ACHN (cell line): Measurements from ENCODE around the gene FOSB.
"Not testable (repeated sequence)": the region's sequence is repeated elsewhere in the genome, so short reads cannot be mapped to it uniquely, and the experiment has no call there.

Source experiments
- DNase-seq: peaks from one replicate; pipeline ENCODE4 v3.0.0-alpha.2; 2015
- in situ Hi-C: cut with HindIII; loops from 2 replicates; pipeline ENCODE4 v1.10.0; 2017; ENCODE audit warnings: low sequenced_read_pairs, low pct_ligation_motif_present, low pct_unique_long_range_greater_than_20kb

The FOSB gene

DNA sequence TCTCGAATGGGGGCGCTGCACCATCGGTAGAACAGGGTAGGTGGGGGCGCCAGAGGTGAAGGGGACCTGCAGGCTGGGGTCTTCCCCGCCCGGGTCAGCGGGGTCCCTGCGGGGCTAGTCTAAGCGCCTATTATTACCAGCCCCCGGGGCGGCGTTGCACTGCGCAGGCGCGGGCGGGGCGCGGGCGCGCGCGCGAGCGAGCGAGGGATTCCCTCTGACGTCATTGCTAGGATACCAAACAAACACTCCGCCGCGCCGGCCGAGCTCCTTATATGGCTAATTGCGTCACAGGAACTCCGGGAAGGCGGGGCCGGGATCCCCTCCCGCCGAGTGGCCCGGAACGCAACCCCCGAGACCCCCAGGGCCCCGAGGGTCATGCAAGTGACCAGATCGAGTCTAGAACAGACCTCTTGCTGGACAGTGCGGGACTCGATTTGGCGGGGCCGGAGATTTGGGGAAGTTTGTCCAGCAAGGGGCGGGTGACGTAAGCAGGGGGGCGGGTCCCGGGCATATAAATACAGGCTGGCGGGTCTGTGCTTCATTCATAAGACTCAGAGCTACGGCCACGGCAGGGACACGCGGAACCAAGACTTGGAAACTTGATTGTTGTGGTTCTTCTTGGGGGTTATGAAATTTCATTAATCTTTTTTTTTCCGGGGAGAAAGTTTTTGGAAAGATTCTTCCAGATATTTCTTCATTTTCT is at the start of gene FOSB:
Gene FOSB (plus strand): TSS at position 541 of the 703 bp plus-strand sequence. CDS start 591 bp downstream, outside the sequence.
- in situ Hi-C loops = no loop called here
- peak; percentile 91 for DNase-seq

DNA sequence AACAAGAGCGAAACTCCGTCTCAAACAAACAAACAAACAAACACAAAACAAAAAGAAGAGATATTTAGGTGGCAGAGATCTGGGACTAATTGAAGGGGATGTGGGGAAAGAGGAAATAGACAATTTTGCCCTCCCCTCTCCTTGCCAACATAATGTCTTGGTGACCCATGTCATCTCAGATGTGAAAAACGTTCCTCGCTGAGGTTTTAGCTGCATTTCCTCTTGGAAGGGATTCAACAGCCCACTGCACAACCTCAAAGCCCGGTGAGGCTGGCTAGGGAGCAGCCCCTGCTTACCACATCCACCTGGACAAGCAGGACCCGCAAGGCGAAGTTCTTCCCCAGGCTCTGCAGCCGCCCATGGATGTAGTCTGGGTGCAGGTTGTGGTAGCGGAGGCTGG is 49.0 kb upstream of the FOSB start:
- DNase-seq = no peak
- in situ Hi-C loops = no loop called here

DNA sequence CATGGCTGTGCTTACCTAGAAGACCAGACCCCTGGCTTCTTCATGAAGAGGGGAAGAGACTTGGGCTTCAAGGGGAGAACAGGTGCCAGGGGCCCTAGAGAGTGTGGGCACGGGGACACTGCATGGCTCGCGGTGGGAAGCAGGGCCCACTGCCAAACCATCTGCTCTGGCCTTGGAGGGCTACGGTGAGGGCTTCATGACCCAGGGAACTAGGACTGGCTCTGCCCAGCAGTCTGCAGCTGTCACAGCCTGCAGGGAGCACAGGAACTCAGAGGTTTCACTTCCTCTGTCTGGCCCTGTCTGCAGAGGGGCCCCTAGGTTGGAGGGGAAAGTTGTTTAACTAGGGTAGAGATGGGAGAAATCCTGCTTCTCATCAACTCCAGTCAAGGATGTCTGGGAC is 48.4 kb upstream of the FOSB start:
- no peak for DNase-seq
- in situ Hi-C loops = no loop called here

DNA sequence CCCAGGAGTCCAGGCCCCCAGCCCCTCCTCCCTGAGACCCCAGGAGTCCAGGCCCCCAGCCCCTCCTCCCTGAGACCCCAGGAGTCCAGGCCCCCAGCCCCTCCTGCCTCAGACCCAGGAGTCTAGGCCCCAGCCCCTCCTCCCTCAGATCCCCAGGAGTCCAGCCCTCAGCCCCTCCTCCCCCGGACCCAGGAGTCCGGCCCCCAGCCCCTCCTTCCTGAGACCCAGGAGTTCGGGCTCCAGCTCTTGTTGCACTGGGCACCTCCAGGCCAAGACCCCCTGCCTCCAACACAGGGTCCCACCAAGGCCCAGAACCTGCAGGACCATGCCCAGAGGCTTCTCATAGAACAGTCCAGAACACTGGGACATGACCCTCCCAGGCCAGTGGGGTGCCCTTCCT is 47.9 kb upstream of the FOSB start:
- in situ Hi-C loops = no loop called here

DNA sequence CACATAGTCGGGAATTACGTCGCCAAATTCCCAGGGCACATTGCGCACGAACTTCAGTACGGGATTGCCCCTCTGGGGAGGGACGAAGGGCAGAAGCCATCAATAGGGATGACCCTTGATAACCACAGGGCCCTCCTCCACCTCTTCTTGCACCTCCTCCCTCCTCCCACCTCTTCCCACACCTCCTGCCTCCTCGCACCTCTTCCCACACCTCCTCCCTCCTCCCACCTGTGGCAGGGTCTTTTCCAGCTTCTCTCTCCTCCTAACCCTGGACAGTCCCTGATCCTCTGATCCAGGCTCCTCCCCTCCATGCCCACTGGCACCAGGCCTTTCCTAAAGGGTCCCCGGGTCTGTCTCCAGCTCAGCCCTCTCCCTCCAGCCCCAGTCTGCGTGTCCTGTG is 47.4 kb upstream of the FOSB start:
- no peak for DNase-seq
- in situ Hi-C loops = no loop called here

More for the DNA sequence above, 47.9 kb upstream of the FOSB start:
- no peak for DNase-seq

DNA sequence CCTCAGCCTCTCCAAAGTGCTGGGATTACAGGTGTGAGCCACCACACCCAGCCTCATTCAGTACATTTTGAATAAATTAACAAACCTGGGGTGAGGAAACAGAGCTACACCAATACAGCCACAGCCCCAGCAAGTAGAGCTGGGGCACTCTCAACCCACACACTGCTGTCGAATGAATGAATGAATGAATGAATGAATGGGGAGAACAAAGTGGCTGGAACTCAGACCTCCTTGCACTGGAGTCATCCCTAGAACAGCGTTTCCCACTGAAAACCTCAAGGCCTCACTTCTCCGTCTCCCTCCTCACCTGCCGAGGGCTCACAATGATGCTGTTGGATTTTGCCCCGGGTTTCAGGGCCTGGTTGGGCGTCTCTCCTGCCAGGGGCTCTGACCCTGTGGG is 46.9 kb upstream of the FOSB start:
- in situ Hi-C loops = no loop called here
- no peak for DNase-seq

DNA sequence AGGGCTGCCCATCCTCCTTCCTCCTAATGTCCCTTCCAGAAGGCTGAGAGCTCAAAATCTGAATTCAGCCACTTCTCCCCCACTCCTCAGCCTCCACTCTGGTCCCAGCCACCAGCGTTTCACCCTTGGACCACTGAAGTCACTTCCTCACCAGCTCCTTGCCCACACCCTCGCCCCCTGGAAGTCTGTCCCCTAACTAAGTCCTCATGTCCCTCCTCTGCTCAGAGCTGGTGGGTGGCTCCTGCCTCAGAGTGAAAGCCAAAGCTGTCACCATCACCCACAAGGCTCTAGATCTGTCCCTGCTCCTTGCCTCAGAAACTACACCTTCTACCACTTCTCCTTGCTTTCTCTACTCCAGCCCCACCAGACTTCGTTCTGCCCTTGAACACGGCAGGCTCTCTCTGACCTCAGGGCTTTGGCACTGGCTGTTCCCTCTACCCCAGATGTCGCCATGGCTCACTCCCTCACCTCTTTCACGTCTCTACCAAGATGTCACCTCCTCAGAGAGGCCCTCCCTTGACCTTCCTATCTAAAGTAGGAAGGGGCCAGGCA is 45.8 kb upstream of the FOSB start:
- in situ Hi-C loops = no loop called here
- DNase-seq = no peak

DNA sequence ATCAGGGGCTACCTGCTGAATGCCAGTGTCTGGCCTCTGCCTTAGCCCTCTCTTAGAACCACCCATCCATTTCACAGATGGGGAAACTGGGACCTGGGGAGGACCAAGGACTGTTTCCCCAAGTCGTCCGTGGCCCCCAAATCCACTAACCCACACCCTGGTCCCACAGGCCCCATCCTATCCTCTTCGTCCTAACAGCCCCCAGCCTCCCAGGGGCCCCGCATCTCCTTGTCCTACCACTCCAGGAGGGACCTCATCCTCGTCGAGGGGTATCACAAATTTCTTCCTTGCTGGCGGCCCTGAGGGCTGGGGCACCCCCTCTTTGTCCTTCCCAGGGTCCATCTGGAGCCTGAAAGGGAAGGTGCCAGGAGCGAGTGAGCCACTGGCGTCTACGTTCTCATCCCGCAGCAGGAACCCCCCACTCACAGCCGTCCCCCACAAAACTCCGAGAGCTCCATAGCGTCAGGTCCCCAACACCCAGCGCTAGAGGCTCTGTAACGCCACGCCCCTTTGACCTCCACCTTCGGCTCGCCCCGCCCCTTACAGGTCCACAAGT is 44.7 kb upstream of the FOSB start:
- DNase-seq = no peak
- in situ Hi-C loops = no loop called here

DNA sequence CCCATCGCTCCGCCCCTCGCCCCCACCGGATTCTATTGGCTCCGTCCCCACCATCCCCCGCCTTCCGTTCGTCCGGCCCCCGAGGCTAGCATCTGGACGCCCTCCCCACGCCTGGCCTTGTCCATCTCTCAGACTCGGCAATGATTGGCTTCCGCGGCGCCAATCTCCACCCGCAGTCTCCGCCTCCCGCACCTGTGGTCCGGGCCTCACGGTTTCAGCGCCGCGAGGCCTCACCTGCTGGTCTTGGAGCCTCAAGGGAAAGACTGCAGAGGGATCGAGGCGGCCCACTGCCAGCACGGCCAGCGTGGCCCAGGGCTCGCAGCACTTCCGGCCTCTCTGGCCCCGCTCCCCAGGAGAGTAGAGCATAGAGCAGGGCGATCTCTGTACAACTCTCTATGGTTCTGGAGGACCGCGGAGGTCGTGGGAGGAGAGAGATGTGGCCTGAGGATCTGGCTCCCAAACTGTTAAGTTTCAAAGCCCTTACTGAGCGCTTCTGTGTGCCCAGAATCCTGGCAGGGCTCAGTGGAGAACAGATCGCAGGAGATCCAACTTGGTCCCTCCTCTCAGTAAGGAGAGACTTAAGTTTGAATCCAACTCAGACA is 44.1 kb upstream of the FOSB start, which contains the start of gene ERCC1:
Gene ERCC1 (minus strand): TSS at position 329 of the 602 bp plus-strand sequence. CDS start 543 bp downstream, outside the sequence.
- in situ Hi-C loops = no loop called here
- peak; percentile 93 for DNase-seq

DNA sequence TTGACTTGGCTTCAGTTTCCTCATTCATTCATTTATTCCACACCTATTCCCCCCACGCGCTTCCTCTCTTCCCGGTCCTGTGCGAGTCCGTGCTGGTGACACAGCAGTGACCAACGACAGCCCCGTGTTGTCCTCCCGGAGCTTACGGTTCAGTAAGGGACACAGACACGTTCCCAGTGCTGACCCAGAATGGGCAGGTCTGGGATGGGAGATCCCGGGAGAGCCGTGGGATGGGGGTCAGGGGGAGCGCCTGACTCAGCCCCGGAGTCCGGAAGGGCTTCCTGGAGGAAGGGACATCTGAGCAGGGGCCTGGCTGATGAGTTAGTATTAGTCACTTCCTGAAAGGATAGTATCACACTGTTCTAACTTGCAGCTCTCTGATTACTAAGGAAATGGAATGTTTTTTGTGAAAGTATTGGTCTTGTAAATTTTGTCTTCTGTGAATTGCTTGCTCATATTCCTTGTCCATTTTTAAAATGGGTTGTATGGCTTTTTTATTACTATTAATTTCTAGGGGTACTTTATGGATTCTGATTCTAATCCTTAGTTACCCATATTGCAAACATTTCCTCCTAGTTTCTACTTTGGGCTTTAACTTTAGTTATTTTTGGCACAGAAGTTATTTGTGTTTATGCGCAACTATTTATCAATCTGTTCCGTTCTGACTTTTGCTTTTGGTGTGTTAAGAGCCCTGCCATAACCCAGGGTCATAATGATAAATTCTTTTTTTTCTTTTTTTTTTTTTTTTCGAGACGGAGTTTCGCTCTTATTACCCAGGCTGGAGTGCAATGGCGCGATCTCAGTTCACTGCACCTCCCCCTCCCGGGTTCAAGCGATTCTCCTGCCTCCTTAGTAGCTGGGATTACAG is 43.4 kb upstream of the FOSB start:
- DNase-seq = peak; percentile 91
- in situ Hi-C loops = no loop called here

DNA sequence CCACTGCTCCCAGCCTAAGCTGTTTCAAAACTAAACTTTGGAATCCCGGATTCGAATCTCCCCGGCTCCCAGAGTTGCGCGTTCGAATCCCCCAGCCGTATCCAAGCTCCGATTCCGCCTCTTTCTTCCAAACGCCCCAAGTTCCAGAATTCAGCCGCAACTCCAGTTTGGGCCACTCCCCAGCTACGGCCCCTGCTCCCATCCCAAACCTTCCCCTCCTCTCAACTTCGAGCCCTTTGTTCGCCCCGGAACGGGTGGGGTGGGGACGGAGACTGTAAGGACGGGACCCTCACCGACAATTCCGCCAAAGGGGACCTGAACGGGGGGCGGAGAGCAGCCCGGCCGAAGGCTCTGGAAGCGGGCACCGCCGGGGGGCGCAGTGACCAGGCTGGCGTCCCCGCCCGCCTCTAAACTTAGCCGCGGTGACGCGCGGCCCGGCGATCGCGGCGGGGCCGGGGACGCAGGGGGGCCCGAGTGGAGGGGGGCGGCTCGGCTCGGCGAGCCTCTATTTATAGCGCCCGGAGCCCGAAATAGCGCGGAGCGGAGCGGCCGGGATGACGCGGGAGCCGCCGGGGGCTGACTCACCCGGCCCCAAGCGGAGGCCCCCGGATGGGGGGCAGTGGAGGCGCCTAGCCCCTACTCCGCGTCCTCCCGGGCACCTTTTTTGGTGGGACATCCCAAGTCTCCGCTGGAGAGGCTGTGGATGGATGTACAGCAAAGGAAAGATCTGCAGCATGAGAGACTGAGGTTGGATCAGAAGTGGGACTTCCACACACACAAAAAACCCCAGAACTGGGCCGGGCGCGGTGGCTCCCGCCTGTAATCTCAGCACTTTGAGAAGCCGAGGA is 39.2 kb upstream of the FOSB start:
- DNase-seq = peak; percentile 44
- in situ Hi-C loops = no loop called here

DNA sequence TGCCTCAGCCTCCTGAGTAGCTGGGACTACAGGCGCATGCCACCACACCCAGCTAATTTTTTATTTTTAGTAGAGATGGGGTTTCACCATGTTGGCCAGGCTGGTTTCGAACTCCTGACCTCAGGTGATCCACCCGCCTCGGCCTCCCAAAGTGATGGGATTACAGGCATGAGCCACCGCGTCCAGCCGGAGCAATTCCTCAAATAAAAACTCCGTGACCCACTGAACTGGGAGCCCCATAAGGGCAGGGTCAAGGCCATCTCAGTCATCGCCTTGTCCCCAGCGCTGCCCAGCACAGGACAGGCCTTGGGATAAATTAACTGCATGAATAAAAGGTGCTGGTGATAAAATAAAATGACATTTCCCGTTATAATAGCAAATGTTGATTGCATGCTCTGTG is 37.9 kb upstream of the FOSB start:
- in situ Hi-C loops, DNase-seq: not testable (repeated sequence)

DNA sequence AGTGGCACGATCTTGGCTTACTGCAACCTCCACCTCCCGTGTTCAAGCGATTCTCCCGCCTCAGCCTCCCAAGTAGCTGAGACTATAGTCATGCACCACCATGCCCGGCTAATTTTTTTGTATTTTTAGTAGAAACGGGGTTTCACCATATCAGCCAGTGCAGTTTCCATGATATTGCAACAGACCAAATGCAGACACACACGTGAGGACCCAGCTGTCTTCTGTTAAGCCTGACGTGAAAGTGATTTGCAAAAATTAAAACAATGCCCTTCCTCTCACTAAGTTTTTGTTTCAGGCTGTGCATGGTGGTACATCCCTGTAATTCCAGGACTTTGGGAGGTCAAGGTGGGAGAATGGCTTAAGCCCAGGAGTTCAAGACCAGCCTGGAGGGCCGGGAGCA is 36.8 kb upstream of the FOSB start:
- DNase-seq, in situ Hi-C loops: not testable (repeated sequence)

DNA sequence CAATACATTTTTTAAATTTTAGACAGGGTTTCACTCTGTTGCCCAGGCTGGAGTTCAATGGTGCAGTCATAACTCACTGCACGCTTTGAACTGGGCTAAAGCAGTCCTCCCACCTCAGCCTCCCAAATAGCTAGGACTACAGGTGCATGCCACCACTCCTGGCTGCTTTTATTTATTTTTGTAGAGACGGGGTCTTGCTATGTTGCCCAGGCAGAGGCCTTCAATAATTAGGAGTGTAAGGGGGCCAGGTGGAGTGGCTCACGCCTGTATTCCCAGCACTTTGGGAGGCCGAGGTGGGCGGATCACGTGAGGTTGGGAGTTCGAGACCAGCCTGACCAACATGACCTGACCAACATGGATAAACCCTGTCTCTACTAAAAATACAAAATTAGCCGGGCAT is 35.3 kb upstream of the FOSB start:
- in situ Hi-C loops = not testable (repeated sequence)

DNA sequence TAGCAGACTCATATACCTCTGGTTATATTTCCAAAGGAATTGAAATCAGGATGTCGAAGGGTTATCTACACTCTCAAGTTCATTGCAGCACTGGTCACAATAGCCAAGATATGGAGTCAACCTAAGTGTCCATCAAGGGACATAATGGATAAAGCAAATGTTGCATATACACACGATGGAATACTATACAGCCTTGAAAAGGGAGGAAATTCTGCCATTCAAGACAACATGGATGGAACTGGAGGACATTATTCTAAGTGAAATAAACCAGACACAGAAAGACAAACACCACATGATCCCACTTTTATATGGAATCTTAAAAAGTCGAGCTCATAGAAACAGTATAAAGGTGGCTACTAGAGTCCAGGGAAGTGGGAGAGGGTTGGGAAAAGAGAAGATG is 30.5 kb upstream of the FOSB start:
- no peak for DNase-seq
- in situ Hi-C loops = no loop called here

More for the DNA sequence above, 35.3 kb upstream of the FOSB start:
- not testable (repeated sequence) for DNase-seq

DNA sequence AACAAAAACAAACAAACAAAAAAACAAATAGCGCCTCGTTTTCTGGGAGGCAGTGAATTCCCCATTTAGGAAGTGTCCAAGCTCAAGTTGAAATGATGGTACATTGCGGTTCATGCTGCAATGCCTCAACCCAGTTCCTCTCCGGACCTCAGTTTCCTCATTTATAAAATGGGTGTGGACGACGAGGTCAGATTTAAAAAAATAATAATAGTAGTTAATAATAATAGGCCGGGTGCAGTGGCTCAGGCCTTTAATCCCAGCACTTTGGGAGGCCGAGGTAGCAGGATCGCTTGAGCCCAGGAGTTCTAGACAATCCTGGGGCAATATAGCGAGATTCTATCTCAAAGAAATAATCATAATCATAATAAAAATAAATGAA is 28.6 kb upstream of the FOSB start:
- no peak for DNase-seq
- in situ Hi-C loops = no loop called here

DNA sequence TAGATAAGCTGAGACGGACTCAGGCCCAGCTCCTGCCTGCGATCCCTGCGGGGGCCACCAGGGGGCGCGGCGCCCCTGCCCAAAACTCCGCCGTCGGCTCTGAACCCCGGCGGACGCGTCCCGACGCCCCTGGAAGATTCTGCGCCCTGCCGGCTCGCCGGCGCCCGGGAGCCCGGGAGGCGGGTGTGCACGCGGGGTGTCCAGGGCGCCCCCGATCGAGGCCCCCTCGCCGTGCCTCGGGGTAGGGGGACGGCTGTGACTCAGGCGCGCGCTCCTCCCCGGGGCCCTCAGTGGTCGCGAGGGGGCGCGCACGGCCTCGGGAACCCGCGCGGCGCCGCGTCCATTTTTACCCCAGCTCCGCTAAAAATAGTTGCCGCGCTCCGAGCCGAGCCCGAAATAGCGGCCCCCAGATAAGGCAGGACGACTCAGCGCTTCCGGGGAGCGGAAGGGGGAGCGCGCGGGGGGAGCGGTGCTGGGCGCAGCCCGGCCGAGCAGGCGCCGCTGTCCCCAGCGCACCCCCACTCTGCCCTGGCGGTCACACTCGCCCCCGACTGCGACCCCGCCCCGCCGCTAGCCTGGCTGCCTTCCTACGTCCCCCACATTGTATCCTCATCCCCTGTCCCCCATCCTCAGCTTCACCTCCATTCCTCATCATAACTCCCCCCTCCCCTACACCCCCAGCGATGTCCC is 28.1 kb upstream of the FOSB start:
- peak; percentile 69 for DNase-seq
- in situ Hi-C loops = no loop called here
